NCI-H226 (cell line): ENCODE measurements around the gene SLCO1A2.
"Not testable (repeated sequence)": the region's sequence is repeated elsewhere in the genome, so short reads cannot be mapped to it uniquely, and the experiment has no call there.

Source experiments
- DNase-seq: peaks from one replicate; pipeline ENCODE4 v3.0.0-alpha.2; 2015

SLCO1A2 gene, protein sequence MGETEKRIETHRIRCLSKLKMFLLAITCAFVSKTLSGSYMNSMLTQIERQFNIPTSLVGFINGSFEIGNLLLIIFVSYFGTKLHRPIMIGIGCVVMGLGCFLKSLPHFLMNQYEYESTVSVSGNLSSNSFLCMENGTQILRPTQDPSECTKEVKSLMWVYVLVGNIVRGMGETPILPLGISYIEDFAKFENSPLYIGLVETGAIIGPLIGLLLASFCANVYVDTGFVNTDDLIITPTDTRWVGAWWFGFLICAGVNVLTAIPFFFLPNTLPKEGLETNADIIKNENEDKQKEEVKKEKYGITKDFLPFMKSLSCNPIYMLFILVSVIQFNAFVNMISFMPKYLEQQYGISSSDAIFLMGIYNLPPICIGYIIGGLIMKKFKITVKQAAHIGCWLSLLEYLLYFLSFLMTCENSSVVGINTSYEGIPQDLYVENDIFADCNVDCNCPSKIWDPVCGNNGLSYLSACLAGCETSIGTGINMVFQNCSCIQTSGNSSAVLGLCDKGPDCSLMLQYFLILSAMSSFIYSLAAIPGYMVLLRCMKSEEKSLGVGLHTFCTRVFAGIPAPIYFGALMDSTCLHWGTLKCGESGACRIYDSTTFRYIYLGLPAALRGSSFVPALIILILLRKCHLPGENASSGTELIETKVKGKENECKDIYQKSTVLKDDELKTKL

GRCh38 chr12:21334771-21335325, at the start of gene SLCO1A2:
Gene SLCO1A2 (minus strand): TSS chr12:21334917. CDS start chr12:21334647, 270 bp downstream.
- DNase-seq: no peak

DNA sequence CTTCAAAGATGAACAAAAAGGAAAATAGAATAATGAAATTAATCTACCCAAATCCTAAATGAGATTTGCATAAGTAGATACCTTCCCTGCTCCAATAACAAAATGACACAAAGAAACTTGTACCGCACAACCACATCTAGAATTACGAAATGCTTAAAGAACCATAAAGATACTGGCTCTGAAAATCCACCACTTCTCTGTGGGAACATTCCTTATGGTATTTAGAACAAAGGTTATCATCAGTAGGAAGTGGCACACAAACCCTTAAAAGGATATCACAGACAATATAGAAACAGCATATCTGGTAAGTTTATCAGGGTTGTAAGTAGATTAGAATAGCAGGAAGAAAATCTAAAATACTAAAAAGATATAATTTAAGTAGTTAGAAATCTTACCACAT, 49.5 kb upstream of the SLCO1A2 start:
- DNase-seq: peak; percentile 11

DNA sequence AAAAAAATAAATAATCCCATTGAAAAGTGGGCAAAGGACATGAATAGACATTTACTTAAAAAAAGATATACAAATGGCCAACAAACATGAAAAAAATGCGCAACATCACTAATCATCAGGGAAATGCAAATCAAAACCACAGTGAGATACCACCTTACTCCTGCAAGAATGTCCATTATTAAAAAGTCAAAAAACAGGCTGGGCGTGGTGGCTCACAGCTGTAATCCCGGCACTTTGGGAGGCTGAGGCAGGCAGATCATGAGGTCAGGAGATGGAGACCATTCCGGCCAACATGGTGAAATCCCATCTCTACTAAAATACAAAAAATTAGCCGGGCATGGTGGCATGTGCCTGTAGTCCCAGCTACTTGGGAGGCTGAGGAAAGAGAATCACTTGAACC, 46.6 kb upstream of the SLCO1A2 start:
- not testable (repeated sequence) for DNase-seq

- DNase-seq: no peak
Measured at GRCh38 chr12:21379218-21379617, 44.5 kb upstream of the SLCO1A2 start.

DNA sequence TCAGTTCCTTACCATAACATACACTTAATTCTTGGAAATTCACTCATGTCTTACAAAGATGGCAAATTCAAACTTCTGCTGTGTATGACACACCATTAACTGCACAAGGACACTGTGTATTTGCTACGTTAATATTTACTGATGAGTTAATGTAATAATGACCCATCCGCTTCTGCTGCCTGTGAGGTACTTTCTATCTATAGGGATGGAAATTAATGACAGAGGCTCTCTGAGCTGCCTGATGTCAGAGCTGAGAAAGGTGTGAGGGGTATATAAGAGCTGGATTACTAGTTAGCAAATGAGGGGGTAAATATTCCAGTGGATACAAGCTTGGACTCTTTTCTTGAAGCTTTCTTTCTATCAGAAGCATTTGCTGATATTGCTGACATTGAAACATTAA, 37.9 kb upstream of the SLCO1A2 start, which contains the start of gene IAPP:
Gene IAPP, plus strand, starts transcription at position 301 of the 400 bp plus-strand sequence. CDS start 450 bp downstream, outside the sequence.
- no peak for DNase-seq

GRCh38 chr12:21370845-21371449, 36.2 kb upstream of the SLCO1A2 start:
- no peak for DNase-seq

DNA sequence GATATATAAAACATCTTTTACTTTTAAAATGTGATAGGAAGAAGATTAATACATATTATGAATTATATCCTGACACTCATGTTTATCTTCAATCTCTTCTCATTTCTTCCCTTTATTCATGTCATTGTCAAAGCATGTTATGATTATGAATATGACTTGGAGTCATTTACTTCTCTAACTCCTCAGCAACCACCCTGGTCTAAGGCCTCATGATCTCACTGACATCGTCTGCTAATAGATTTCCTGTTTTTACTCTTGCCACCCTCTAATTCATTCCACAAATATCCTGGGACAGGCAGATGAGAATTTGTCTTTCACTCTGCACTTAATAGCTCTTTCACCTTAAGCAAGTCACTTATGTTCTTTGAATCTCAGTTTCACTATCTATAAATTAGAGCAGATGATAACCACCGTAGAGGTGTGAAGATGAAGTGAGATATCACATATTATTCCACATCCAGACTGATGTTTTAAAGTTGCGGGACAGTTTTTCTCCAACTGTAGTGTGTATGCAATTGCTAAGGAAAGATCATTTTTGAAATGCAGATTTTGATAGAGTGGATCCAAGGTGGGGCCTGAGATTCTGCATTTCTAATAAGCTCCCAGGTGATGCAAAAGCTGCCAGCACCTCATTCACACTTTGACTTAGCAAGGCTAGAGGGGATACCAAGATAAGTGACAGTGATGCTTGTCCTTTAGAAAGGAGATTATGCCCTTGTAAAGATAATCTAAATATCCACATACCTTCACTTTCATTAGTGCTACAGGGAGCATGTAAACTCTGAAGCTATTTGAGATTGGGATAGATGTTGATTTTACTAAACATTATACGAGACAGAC, 34.6 kb upstream of the SLCO1A2 start:
- no peak for DNase-seq

GRCh38 chr12:21360632-21361031, 25.9 kb upstream of the SLCO1A2 start:
- DNase-seq: not testable (repeated sequence)

GRCh38 chr12:21354641-21355040, 19.9 kb upstream of the SLCO1A2 start:
- DNase-seq: peak; percentile 36

- no peak for DNase-seq
Measured at GRCh38 chr12:21353948-21354347, 19.2 kb upstream of the SLCO1A2 start.

- DNase-seq: no peak
Measured at GRCh38 chr12:21353487-21353886, 18.8 kb upstream of the SLCO1A2 start.

- DNase-seq: no peak
Measured at GRCh38 chr12:21350975-21351374, 16.3 kb upstream of the SLCO1A2 start.

DNA sequence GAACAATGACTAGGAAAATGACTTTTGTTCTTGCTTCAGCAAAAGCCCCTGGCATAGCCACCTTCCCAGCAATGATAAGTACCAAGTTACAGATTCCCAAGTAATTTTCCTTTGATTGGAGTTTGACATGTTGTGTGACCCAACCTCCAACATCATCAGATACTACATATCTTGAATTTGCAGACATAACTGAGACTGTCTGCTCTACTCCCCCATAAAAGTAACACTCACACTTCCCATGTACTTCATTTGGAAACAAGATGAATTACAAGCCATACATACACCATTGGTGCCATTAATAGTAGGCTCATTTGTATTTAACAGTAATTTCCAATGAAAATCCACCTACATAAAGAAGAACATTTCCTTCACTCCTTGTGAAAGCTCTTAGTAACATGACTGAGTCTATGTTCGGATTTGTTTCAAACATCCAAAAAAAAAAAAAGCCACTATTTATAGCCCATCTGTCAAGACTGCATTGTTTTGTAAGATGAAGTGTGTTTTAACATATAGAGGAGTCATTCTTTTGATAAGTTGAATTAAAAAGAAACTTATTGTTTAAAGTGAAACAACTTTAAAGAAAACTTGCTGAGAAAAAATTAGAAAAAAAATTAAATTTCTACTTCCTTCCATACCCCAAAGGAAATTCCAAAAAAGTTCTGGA, 12.0 kb upstream of the SLCO1A2 start:
- DNase-seq: no peak

- DNase-seq: no peak
Measured at GRCh38 chr12:21343636-21344035, 8.9 kb upstream of the SLCO1A2 start.

DNA sequence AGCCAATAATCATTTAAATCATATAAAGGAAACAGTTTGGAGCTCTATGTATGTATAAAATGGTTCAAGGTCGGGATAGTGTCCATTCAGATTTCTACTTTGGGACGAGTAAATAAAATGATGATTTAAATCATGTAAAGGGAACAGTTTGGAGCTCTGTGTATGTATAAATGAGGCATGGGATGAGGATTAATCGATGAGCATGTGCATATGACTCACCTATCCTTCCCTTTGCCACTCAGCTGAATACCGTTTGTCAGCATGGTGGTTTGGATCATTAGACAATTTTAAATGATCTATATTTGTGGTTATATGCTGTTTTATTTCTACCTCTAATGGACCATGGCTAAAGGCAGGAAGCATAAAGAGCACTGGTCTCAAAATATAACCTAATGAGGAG, 7.1 kb upstream of the SLCO1A2 start:
- DNase-seq: no peak

GRCh38 chr12:21340403-21340802, 5.7 kb upstream of the SLCO1A2 start:
- no peak for DNase-seq

DNA sequence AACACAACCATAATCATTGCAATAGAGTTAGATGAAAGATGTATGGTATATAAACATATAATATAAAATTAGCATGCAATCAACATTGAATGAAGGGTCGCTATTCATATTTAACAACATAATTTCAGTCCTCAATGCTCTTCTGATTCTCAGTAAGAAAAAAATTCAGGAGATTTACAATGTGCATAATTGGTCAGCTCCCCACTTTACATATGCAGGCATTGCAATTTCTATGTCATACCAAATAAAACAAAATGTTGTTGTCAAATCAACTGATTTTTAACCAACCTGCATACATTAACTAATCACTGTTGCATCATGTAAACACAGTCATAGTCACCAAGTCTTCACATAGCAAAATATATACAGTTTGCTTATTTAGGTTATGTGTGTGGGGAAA, 5.2 kb upstream of the SLCO1A2 start:
- DNase-seq: no peak

DNA sequence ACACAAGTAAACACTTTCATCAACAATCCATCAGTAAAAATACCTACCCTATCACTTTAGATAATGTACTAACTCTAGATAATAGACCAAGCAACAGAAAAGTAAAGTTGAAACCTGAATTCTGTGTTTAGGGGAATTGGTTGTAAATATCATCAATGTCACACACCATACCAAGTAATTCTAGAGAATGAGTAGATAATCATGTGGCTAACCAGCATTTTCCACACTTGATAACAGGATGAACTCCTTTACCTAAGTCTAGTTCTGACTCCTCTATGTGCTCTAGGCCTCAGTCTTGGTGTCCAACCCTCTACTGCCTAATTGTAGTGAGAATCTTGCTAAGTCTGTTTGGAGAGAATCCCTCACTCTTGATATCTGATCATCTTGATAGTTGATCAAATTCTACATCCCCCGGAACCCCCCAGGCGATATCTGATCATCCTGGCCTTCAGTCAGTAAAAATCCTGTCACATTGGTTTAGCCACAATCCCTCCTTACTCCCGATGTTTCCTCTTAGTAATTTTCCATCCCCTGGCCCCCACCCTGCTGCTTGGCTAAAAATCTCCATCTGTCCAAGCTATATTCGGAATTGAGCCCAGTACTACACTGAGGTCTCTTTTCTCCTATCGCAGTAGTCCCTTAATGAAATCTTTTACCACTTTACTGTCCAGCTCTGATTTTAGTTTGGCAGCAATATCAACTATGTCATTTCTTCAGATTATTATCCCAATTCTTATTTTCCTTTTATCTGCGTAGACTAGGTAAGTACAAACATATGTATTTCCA, 3.4 kb upstream of the SLCO1A2 start:
- no peak for DNase-seq

DNA sequence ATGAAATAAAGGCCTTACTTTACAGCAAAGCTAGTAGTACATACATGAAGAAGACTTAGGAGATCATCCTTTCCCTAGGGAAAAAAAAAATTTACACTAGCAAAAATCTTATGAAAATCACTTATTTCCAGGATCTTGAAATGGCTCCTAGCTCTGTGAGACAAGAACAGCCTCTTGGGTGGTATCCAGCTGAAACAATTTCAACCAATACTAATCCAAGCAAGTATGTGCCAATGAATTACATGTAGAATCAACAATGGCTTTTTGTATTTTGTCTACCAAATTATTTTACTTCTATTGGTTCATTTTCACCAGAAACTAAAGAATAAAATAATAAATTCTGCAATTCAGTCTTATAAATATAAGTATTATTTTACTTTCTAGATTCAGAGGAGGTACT, 2.7 kb upstream of the SLCO1A2 start:
- DNase-seq: no peak

DNA sequence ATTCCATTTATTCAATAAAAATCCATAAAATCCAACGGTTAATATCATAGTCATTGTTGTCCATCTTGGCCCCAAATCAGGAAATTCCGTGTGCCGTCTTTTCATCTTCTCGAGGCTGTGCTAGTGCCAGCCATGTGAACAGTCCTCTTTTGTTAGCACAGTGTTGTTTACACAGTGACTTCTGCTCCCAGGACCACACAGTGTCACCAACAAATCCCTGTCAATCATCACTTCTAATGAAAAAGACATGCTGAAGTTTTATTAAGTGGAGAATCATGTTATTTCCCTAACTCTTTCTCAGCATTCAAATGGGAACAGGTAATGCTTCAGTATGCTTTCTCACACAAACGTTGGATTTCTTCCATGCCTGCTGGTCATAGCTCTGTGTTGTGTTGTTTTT, 1.9 kb upstream of the SLCO1A2 start:
- DNase-seq: no peak

- no peak for DNase-seq
Measured at GRCh38 chr12:21330682-21331253, 3.9 kb downstream of the SLCO1A2 start.
